Inflammatory macrophage treated with lipopolysaccharide for 4 hours (primary cell): ENCODE data around the gene NOC3L.

Source experiments
- DNase-seq: peaks from one replicate; pipeline ENCODE4 v3.0.0-alpha.2; 2020

NOC3L gene

GRCh38 chr10:94294168-94294567 is 68.6 kb downstream of the NOC3L start:
- DNase-seq = no peak

- DNase-seq = no peak
Observed at GRCh38 chr10:94293354-94293753, 69.4 kb downstream of the NOC3L start.

DNA sequence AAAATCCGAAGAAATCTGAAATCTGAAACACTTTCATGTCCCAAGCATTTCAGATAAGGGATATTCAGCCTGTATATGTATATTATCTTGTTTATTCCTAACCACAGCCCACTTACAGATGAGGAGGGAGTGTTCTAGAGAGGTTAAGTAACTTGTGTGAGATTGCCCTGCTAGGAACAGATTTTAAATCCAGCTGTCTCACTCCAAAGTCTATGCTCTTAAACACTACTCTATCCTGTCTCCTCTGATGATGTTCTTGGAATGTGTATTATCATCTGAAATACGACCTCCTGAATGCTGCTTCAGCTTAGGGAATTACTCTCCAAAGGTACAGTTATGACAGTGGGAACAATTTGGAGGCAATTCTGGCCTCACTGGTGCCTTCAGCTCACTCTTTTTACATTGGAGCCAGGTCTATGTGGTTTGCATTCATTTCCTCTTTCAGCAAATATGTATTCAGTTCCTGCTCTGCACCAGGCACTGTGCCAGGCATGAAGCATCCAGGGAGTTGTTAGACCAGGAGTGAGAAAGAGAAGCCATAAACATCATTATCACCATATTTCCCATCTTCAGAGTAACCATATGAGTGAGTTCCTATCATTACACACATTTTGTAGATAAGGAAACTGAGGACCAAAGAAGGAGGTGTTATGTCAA is 70.2 kb downstream of the NOC3L start:
- DNase-seq = no peak

GRCh38 chr10:94288361-94289101 is 74.2 kb downstream of the NOC3L start:
- no peak for DNase-seq

DNA sequence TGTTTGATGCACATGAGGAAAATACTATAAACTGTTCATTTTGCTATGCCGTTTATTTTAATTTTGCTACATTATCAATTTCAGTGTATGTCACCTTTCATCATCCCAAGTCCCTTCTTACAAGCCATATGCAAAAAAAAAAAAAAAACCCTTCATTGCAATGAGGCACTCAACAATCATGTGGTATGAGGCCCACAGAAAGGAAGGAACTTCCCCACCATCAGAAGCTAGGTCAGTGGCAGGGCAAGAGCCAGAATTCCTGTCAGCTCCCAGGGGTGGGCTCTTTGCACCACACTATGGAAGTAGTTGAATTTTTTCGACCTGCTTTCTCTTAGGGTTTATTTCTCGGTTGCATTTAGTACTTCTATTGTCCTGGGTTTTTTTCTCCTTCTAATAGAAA is 75.4 kb downstream of the NOC3L start:
- no peak for DNase-seq

DNA sequence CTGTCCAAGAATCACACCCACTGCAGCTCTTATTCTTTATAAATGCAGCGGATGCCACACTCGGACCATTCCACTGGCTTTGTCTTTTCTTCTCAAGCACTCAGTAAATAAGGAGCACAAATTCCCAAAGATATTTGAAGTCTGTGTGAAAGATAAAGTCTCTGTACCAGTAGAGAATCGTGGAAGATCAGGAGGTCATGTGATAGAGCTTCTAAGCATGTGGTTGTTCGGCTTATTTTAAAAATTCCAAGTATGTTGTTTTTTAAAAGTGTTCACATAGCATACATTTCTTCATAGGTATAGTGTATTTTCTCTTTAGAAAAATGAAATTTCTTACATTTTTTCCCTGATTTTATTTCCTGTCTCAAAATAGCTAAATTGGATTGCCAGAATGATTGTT is 75.8 kb downstream of the NOC3L start:
- no peak for DNase-seq

DNA sequence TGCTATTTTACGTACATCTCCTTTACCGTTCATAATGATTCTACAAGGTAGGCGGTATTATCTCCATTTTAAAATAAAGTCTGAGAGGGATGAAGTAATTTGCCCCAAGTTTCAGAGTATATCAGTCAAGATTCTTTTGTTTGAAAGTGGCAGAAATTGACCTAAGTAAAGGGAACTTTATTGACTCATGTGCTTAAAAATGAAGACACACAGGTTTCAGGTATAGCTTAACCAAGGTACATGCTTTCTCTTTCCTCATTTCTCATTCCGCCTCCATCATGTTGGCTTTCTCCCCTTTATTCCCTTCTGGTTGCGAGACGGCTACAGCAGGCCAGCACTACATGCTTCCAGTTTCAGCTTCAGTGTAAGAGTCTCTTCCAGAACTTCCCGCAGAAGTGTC is 77.5 kb downstream of the NOC3L start:
- DNase-seq = no peak
